Stimulated activated CD8-positive, alpha-beta memory T cell treated with anti-CD3 and anti-CD28 coated beads, Interleukin-15, amount 100 ng/mL, for 24 hours (primary cell): ENCODE results near the gene STAC.

Experiments used
- DNase-seq: peaks from one replicate; pipeline ENCODE4 v3.0.0-alpha.2; 2020; ENCODE audit warnings: low read depth

The STAC gene, protein sequence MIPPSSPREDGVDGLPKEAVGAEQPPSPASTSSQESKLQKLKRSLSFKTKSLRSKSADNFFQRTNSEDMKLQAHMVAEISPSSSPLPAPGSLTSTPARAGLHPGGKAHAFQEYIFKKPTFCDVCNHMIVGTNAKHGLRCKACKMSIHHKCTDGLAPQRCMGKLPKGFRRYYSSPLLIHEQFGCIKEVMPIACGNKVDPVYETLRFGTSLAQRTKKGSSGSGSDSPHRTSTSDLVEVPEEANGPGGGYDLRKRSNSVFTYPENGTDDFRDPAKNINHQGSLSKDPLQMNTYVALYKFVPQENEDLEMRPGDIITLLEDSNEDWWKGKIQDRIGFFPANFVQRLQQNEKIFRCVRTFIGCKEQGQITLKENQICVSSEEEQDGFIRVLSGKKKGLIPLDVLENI

DNA sequence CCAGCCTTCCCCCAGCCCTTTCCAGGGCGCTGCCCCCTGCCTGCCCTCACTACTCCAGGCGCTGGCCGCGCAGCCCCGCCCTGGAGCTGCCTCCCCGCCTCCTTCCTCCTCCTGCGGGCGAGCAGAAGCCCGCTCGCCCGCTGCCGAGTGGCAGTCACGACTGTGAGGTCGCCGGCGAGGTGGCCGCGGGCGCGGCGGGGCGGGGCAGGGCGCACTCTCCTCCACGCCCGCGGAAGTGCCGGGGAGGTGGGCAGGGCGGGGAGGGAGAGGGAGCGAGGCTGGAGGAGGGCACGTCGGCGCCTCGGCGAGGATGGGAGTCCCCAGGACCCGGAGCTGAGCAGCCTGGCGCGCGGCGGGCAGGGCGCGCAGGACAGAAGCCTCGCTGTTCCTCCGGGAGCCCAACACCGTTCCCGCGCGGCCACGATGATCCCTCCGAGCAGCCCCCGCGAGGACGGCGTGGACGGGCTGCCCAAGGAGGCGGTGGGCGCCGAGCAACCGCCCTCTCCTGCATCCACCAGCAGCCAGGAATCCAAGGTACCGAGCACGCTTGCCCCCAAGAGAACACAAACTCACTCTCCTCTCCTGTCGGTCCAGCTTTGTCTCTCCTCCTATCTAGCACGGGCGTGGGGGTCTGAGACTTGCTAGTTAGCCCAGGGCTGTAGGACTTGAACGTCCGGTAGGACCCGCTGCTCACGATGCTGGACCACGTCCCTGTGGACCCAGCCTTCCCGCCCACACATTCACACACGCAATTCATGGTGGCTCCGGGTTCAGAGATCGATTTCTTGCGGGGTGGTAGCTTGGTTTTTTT lies at the start of gene STAC:
Gene STAC, plus strand, starts transcription at position 284 of the 811 bp plus-strand sequence. Its CDS starts 140 bp downstream, at position 424.
- DNase-seq: no peak

- DNase-seq: no peak
These were observed 48.2 kb upstream of the STAC start for GRCh38 chr3:36332139-36332538.

DNA sequence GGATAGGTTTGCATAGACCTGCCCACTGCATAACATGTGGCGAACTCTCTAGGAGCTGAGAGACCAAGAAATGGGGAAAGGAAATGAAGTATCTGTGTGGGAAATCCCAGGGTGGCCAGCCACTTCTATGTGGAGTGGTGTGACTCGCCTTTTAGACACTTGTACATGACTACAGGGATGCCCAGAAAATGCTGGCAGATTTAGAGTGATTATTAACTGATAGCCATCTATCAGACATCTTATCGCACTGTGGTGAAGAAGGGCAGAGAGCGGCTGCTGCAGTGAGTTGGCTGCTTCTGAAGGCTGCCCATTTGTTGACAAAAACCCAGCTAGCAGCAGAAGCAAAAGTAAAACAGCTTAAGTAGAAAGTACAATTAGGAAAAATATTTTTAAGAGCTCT lies 18.1 kb upstream of the STAC start:
- DNase-seq: no peak

GRCh38 chr3:36362973-36363372 lies 17.3 kb upstream of the STAC start:
- DNase-seq: no peak

DNA sequence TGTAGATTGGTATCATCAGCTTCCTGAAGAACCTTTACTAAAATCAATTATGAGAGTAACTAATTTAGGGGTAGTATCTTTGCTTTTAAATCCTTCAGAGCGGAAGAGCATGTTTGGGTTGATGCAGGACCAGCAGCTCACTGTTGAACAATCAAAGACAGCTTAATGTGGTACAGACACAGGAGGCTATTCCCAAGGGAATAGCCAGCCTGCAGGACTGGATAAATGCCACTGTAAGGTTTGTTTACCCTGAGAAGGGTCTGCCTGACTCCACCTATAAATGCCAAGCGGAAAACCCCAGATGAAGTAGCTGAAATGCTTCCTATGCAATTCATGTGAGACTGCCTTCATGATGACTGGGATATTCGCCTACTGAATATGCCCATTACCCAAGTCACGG lies 16.0 kb upstream of the STAC start:
- DNase-seq: no peak

DNA sequence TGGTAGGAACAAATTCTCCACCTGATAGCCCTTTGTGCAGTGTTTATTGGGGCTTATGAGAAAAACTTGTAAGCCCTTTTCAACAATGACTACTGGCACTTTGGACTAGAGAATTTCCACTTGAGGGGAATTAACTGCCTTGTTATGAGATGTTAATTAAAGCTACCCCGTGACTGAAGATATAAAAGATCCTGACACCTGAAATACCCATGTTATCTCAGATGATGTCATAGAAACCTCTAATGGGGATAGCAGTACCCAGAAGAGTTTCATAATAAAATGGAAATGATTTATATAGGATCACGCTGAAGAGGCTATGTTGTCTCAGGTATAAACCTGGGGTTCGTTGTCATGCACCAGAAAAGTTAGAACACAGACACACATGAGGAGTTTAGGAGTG lies 14.5 kb upstream of the STAC start:
- no peak for DNase-seq

DNA sequence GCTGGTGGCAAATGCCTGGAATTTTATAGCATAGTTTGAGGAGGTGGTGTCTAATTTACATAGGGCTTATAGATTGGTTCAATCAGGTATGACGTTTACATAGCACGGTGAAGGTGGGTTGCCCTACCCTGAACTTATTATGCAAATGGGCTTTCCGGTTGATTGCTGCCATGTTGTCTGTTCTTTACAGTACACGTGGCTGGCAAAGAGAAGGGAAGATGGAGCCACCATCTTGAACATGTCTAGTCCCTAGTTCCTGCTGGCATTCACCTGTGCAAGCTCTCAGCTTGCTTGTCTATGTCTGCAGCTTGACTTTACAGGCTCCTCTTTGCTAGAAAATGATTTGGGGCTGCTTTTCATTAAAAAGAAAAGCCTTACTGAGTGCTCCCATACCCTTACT lies 14.0 kb upstream of the STAC start:
- DNase-seq: no peak

GRCh38 chr3:36367912-36368573 lies 12.3 kb upstream of the STAC start:
- DNase-seq: no peak

DNA sequence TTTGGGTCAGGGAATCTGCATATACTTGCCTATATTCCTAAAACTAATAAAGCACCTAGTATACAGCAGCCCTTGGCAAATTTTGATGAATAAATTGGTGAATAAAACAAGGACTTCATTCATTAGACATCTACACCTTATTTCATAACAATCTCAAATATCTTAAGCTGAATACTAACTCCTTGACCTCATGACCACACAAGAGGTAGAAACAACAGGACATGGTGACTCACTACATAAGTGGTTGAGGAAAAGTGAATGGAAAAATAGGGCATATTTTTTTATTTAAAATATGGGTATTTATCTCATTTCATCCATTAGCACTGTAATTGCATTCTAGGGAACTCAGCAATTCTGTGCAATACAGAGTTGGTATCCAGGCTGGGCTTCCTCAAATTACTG lies 7.8 kb upstream of the STAC start:
- DNase-seq: no peak

- DNase-seq: no peak
These were observed 7.2 kb upstream of the STAC start for GRCh38 chr3:36373084-36373483.

DNA sequence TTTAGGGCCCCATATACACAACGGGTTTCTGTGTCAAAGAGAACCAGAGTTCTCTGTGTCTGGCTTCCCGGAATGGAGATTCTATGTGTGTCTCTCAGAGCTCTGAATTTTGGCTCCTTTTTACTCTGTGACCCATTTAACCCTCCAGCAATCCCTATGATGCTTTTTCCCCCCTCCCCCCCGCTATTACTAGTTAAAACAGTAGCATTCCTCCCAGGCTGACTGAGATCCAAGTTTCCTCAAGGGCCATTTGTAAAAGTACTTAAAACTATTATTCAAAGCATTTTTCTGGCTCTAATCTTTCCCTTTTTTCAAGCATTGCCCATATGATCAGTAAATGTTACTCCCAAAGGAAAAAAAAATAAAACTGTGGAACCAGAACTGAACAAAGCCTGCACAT lies 6.6 kb upstream of the STAC start:
- DNase-seq: no peak

- DNase-seq: no peak
These were observed 458 bp upstream of the STAC start for GRCh38 chr3:36379872-36380220.

- no peak for DNase-seq
These were observed 1.1 kb downstream of the STAC start for GRCh38 chr3:36381311-36381956.

DNA sequence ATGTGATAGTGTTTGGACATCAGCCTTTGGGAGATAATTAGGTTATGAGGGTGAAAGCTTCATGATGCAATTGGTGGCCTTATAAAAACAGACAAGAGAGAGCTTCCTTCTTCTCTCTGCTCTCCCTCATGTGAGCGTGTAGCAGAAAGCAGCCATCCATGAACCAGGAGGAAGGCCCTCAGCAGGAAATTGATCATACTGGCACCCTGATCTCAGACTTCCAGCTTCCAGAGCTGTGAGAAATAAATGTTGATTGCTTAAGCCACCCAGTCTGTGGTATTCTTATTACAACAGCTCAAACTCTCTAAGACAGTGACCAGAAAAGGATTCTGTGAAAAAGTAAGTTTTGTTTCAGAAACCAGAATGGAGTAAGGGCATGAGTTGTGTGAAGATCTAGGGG lies 13.3 kb downstream of the STAC start:
- no peak for DNase-seq

DNA sequence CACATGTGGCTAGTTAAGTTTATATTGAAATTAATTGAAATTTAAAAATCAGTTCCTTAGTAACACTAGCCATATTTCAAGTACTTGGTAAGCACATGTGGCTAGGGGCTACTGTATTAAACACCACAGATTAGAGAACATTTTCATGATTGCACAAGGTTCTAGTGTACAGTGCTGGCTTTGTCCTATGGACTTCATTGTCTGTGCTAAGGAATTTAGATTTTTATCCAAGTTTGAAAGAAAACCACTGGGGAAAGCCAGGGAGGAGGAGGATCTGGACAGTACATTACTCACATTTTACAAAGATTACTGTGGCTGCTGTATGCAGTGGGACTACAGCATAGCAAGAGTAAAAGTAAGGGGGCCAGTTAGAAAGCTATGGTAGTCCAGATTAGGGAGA lies 13.9 kb downstream of the STAC start:
- no peak for DNase-seq

GRCh38 chr3:36397841-36398240 lies 17.5 kb downstream of the STAC start:
- DNase-seq: no peak

DNA sequence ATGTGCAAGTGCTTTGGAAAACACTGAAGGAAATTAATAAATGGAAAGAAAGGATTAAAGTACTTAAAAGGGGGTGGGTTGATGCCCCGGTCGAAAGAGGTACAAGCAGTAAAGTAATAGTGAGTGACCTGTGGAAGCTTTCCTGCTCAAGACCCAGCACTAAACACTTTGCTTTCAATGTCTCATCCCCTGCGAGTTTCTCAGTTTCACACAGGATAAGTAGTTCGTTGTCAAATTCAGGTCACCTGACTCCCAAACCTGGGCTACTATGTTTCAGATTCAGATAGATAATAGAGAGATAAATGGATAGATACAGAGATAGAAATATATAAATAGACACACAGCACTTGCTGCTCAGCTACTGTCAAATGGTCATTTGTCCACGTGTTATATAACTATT lies 19.6 kb downstream of the STAC start:
- no peak for DNase-seq

GRCh38 chr3:36401056-36401455 lies 20.8 kb downstream of the STAC start:
- DNase-seq: no peak

DNA sequence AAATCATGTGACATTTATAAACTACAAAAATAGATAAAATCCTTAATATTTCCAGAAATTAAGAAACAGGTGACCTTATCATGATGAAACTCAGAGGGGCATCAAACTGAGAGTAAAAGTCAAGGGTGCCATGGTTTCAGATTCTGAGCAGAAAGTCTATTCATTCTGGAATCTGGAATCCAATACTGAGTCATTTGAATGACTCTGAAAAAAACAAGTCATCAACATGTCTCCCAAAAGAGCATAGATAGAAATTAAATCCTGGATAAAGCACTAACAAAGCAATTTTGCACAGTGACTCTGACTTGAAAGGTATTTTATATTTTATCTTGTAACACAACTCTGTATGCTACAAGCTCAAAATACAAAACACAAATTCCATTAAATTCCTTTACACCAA lies 23.4 kb downstream of the STAC start:
- no peak for DNase-seq

DNA sequence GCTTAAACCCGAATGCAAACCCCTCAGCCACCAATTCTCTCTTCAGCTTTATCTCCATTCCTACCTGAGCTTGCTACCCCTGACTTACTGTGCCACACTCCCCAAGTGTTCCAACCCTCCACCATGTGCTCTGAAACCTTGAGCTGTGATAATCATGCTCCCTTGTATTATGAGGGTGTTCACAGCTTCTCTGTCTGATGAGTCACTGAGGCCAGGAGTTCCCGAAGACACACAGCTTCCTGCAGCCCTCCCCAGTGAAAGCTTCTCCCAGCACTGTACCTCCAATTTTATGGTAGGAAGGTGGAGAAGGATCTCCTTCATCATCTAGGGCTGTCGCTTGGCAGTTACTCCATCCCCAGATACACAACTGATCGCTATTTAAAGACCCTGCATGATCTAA lies 24.9 kb downstream of the STAC start:
- DNase-seq: no peak

- no peak for DNase-seq
These were observed 27.8 kb downstream of the STAC start for GRCh38 chr3:36408146-36408545.

- no peak for DNase-seq
These were observed 29.6 kb downstream of the STAC start for GRCh38 chr3:36409862-36410261.

GRCh38 chr3:36411587-36411986 lies 31.3 kb downstream of the STAC start:
- DNase-seq: no peak
